MM.1S (cell line): ENCODE data around the gene EIF1AY.

Experiments
- DNase-seq: peaks from one replicate; pipeline ENCODE4 v3.0.0-alpha.2; 2015
- H2AFZ ChIP-seq: fragments of 300-600 bp; sonication (generic); 2 replicates; pipeline ENCODE4 v1.6.0; 2016; ENCODE audit warnings: antibody characterized with exemption, low read length
- H3F3A ChIP-seq: fragments of 300-600 bp; sonication (generic); 2 replicates; pipeline ENCODE4 v1.6.1; 2016; ENCODE audit warnings: mild to moderate bottlenecking, antibody characterized with exemption, low read length, moderate library complexity, mixed read lengths; ENCODE audit not compliant: insufficient read depth
- H3K27ac ChIP-seq: fragments of 300-600 bp; sonication (generic); 2 replicates; pipeline ENCODE4 v1.5.1; 2016; ENCODE audit warnings: mild to moderate bottlenecking, low read length
- H3K27me3 ChIP-seq: fragments of 300-600 bp; sonication (generic); replicated peaks from 2 replicates; pipeline ENCODE4 v1.6.0; 2016; ENCODE audit warnings: low read length; ENCODE audit not compliant: insufficient read depth
- H3K36me3 ChIP-seq: fragments of 300-600 bp; sonication (generic); replicated peaks from 2 replicates; pipeline ENCODE4 v1.6.1; 2016; ENCODE audit warnings: mild to moderate bottlenecking, low read length, mixed read lengths; ENCODE audit not compliant: insufficient read depth
- H3K4me1 ChIP-seq: fragments of 300-600 bp; sonication (generic); 2 replicates; pipeline ENCODE4 v1.6.1; 2016; ENCODE audit warnings: low read length, mixed read lengths
- H3K4me2 ChIP-seq: fragments of 300-600 bp; sonication (generic); 2 replicates; pipeline ENCODE4 v1.6.0; 2016; ENCODE audit warnings: low read depth, low read length
- H3K4me3 ChIP-seq: fragments of 300-600 bp; sonication (generic); 2 replicates; pipeline ENCODE4 v1.5.1; 2016; ENCODE audit warnings: low read length, mixed read lengths
- H3K79me2 ChIP-seq: fragments of 300-600 bp; sonication (generic); 2 replicates; pipeline ENCODE4 v1.6.1; 2016; ENCODE audit warnings: mixed run types, low read length, mixed read lengths
- H3K9ac ChIP-seq: fragments of 300-600 bp; sonication (generic); 2 replicates; pipeline ENCODE4 v1.6.1; 2016; ENCODE audit warnings: low read length, mixed read lengths
- H3K9me2 ChIP-seq: fragments of 300-600 bp; sonication (generic); replicated peaks from 2 replicates; pipeline ENCODE4 v1.6.1; 2016; ENCODE audit warnings: mild to moderate bottlenecking, low read length, mixed read lengths; ENCODE audit not compliant: insufficient read depth
- H3K9me3 ChIP-seq: fragments of 300-600 bp; sonication (generic); replicated peaks from 2 replicates; pipeline ENCODE4 v1.6.1; 2016; ENCODE audit warnings: mild to moderate bottlenecking, low read length, mixed read lengths; ENCODE audit not compliant: insufficient read depth
- H4K20me1 ChIP-seq: fragments of 300-600 bp; sonication (generic); 2 replicates; pipeline ENCODE4 v1.6.1; 2016; ENCODE audit warnings: mild to moderate bottlenecking, low read length, moderate library complexity, mixed read lengths; ENCODE audit not compliant: insufficient read depth
- CTCF ChIP-seq: fragments of 300-600 bp; sonication (generic); IDR thresholded peaks from 2 replicates; pipeline ENCODE4 v1.5.1; 2016; ENCODE audit warnings: antibody characterized with exemption, low read length, mixed read lengths
- EZH2 ChIP-seq: fragments of 300-600 bp; sonication (generic); optimal IDR thresholded peaks from 2 replicates; pipeline ENCODE3; 2017; ENCODE audit warnings: low read depth, mild to moderate bottlenecking, antibody characterized with exemption, low read length, mixed read lengths
- EZH2phosphoT487 ChIP-seq: fragments of 300-600 bp; sonication (generic); IDR thresholded peaks from 2 replicates; pipeline ENCODE4 v1.6.1; 2018; ENCODE audit warnings: antibody characterized with exemption, low read length

The EIF1AY gene

GRCh38 chrY:20538933-20539332, 36.6 kb upstream of the EIF1AY start:
- Histone ChIP-seq H3K4me1 (no peaks in the 10 kb centered on the region), H3K9me2 (no peaks in the 10 kb centered on the region), H3K79me2 (no peaks in the 10 kb centered on the region), H3K27ac (no peak overlapping the region), H4K20me1 (no peaks in the 10 kb centered on the region), H3K9me3 (no peaks in the 10 kb centered on the region), H3K36me3 (no peaks in the 10 kb centered on the region), H3K27me3 (no peaks in the 10 kb centered on the region), H2AFZ (no peak overlapping the region), H3K4me3 (no peak overlapping the region), H3F3A (no peaks in the 10 kb centered on the region), H3K4me2 (no peak overlapping the region), H3K9ac (no peak overlapping the region)
- TF ChIP-seq EZH2 (no peak), CTCF (no peak), EZH2phosphoT487 (no peak)
- DNase-seq = no peak

- no peaks in the 10 kb centered on the region for H3K4me1 ChIP-seq
- H3F3A ChIP-seq = no peaks in the 10 kb centered on the region
- no peak overlapping the region for H3K9ac ChIP-seq
- H3K9me2 ChIP-seq = no peaks in the 10 kb centered on the region
- H4K20me1 ChIP-seq = no peaks in the 10 kb centered on the region
- H3K9me3 ChIP-seq = no peaks in the 10 kb centered on the region
- H3K79me2 ChIP-seq = no peaks in the 10 kb centered on the region
- no peak overlapping the region for H3K4me2 ChIP-seq
- H3K4me3 ChIP-seq = no peak overlapping the region
- DNase-seq = no peak
- H3K36me3 ChIP-seq = no peaks in the 10 kb centered on the region
- no peak for TF ChIP-seq CTCF
- H3K27me3 ChIP-seq = no peaks in the 10 kb centered on the region
- H3K27ac ChIP-seq = no peak overlapping the region
- no peak overlapping the region for H2AFZ ChIP-seq
Measured at GRCh38 chrY:20544451-20544960, 31.1 kb upstream of the EIF1AY start.

DNA sequence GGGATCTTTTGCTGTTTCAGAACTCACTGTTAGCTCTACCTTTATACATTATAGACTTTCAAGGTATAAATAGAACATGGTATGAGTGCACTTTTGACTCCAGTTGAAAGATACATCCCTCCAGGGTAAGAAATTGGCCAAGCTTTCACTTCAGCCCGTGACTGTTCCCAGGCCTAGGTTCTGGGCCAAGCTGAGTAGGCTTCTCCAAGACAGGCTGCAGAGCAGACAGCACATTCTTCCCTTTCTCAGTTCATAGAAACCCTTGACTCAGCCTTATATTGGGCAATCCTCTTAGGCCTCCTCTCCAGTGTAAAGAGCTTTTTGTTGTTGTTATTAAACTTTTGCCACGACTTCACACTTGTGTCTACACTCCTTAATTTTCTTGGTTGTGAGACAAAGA, 29.5 kb upstream of the EIF1AY start:
- Histone ChIP-seq H3K27ac (no peak overlapping the region), H3F3A (no peaks in the 10 kb centered on the region), H3K4me1 (no peaks in the 10 kb centered on the region), H3K4me2 (no peak overlapping the region), H3K9ac (no peak overlapping the region), H2AFZ (no peak overlapping the region), H3K36me3 (no peaks in the 10 kb centered on the region), H4K20me1 (no peaks in the 10 kb centered on the region), H3K27me3 (no peaks in the 10 kb centered on the region), H3K9me2 (no peaks in the 10 kb centered on the region), H3K79me2 (no peaks in the 10 kb centered on the region), H3K4me3 (no peak overlapping the region), H3K9me3 (no peaks in the 10 kb centered on the region)
- no peak for DNase-seq
- no peak for TF ChIP-seq EZH2phosphoT487

- DNase-seq = no peak
- Histone ChIP-seq H3K9me2 (no peaks in the 10 kb centered on the region), H3K27ac (no peak overlapping the region), H4K20me1 (no peaks in the 10 kb centered on the region), H3K4me1 (no peaks in the 10 kb centered on the region), H3K4me2 (no peak overlapping the region), H2AFZ (no peak overlapping the region), H3K36me3 (no peaks in the 10 kb centered on the region), H3K9ac (no peak overlapping the region), H3K4me3 (no peak overlapping the region), H3F3A (no peaks in the 10 kb centered on the region), H3K27me3 (no peaks in the 10 kb centered on the region), H3K9me3 (no peaks in the 10 kb centered on the region), H3K79me2 (no peaks in the 10 kb centered on the region)
- TF ChIP-seq EZH2phosphoT487 = no peak
- TF ChIP-seq EZH2 = no peak
- no peak for TF ChIP-seq CTCF
Measured at GRCh38 chrY:20549289-20549688, 26.3 kb upstream of the EIF1AY start.
